CD4-positive, alpha-beta T cell treated with Interleukin-6 at 100 ng/mL for 8 hours (primary cell): ENCODE results near the gene KIF21B.
"Not testable (repeated sequence)": the region's sequence is repeated elsewhere in the genome, so short reads cannot be mapped to it uniquely, and the experiment has no call there.

Source experiments
- DNase-seq: peaks from one replicate; pipeline ENCODE4 v3.0.0-alpha.2; 2020; ENCODE audit warnings: mixed read lengths, low spot score

Gene KIF21B

GRCh38 chr1:200971428-200971903, 52.0 kb downstream of the KIF21B start:
- DNase-seq = no peak

GRCh38 chr1:200970771-200971427, 52.6 kb downstream of the KIF21B start:
- no peak for DNase-seq

- no peak for DNase-seq
These were observed 53.6 kb downstream of the KIF21B start for GRCh38 chr1:200969726-200970561.

GRCh38 chr1:200968469-200969410, 54.8 kb downstream of the KIF21B start:
- DNase-seq = no peak

GRCh38 chr1:200967693-200968468, 55.6 kb downstream of the KIF21B start:
- no peak for DNase-seq

- DNase-seq = no peak
These were observed 56.6 kb downstream of the KIF21B start for GRCh38 chr1:200966934-200967333.

GRCh38 chr1:200965111-200965805, 58.3 kb downstream of the KIF21B start:
- no peak for DNase-seq

- not testable (repeated sequence) for DNase-seq
These were observed 59.6 kb downstream of the KIF21B start for GRCh38 chr1:200963888-200964287.

GRCh38 chr1:200963076-200963475, 60.4 kb downstream of the KIF21B start:
- DNase-seq = no peak

- DNase-seq = no peak
These were observed 60.9 kb downstream of the KIF21B start for GRCh38 chr1:200962631-200963030.

GRCh38 chr1:200962151-200962550, 61.4 kb downstream of the KIF21B start:
- DNase-seq = not testable (repeated sequence)

- DNase-seq = no peak
These were observed 62.6 kb downstream of the KIF21B start for GRCh38 chr1:200960948-200961340.

GRCh38 chr1:200960236-200960947, 63.1 kb downstream of the KIF21B start:
- no peak for DNase-seq

GRCh38 chr1:200959411-200959921, 64.0 kb downstream of the KIF21B start:
- no peak for DNase-seq

GRCh38 chr1:200958597-200958996, 64.9 kb downstream of the KIF21B start:
- no peak for DNase-seq

- no peak for DNase-seq
These were observed 69.1 kb downstream of the KIF21B start for GRCh38 chr1:200954434-200954833.

- no peak for DNase-seq
These were observed 72.5 kb downstream of the KIF21B start for GRCh38 chr1:200951016-200951415.

GRCh38 chr1:200949626-200950025, 73.9 kb downstream of the KIF21B start:
- DNase-seq = no peak

- no peak for DNase-seq
These were observed 76.4 kb downstream of the KIF21B start for GRCh38 chr1:200947059-200947566.

- DNase-seq = no peak
These were observed 78.4 kb downstream of the KIF21B start for GRCh38 chr1:200945111-200945510.
